Mesothelial cell of epicardium (in vitro differentiated cells): Measurements from ENCODE around the gene ARL17B. TPM values are rescaled to one million over a fixed set of nuclear protein-coding genes. Genes with fewer than 3 reads are reported as not detected.
"Not testable (repeated sequence)": the region's sequence is repeated elsewhere in the genome, so short reads cannot be mapped to it uniquely, and the experiment has no call there.

ENCODE experiments used
- DNase-seq, 2 experiments: peaks; one replicate each; pipeline ENCODE4 v3.0.0; 2021; ENCODE audit warnings: low spot score in 2 of 2; ENCODE audit not compliant: unreplicated experiment in 2 of 2
- H3K27ac Mint-ChIP-seq: 2 replicates; pipeline ENCODE4 v1.8.0; 2021; ENCODE audit warnings: mixed read lengths
- H3K27me3 Mint-ChIP-seq: 2 replicates; pipeline ENCODE4 v1.8.0; 2021; ENCODE audit warnings: low read depth, mixed read lengths
- H3K36me3 Mint-ChIP-seq: 2 replicates; pipeline ENCODE4 v1.8.0; 2021; ENCODE audit warnings: mixed read lengths
- H3K4me1 Mint-ChIP-seq: 2 replicates; pipeline ENCODE4 v1.8.0; 2021; ENCODE audit warnings: mixed read lengths
- H3K4me3 Mint-ChIP-seq: 2 replicates; pipeline ENCODE4 v1.8.0; 2021; ENCODE audit warnings: mild to moderate bottlenecking, moderate library complexity, mixed read lengths
- H3K9me3 Mint-ChIP-seq: 2 replicates; pipeline ENCODE4 v1.8.0; 2021; ENCODE audit warnings: mixed read lengths
- total RNA-seq: library from RNA; stranded (reverse); gene quantifications from 3 replicates; pipeline ENCODE4 v1.2.1, GENCODE V29; 2021

Gene ARL17B
- total RNA-seq, 1 donor from 2014 or later: 18.0 TPM

- DNase-seq, H3K4me3 Mint-ChIP-seq, H3K27ac Mint-ChIP-seq, H3K4me1 Mint-ChIP-seq, H3K9me3 Mint-ChIP-seq, H3K36me3 Mint-ChIP-seq: not testable (repeated sequence)
- H3K27me3 Mint-ChIP-seq: peaks cover 12% of the 10 kb centered on the region
Measured at GRCh38 chr17:46243928-46244327, 117.6 kb downstream of the ARL17B start.

GRCh38 chr17:46243505-46243904 is 118.1 kb downstream of the ARL17B start:
- H3K27ac Mint-ChIP-seq, H3K4me1 Mint-ChIP-seq, H3K36me3 Mint-ChIP-seq, H3K4me3 Mint-ChIP-seq, H3K9me3 Mint-ChIP-seq, DNase-seq: not testable (repeated sequence)
- H3K27me3 Mint-ChIP-seq: peaks cover 12% of the 10 kb centered on the region

- not testable (repeated sequence) for H3K27ac Mint-ChIP-seq, H3K27me3 Mint-ChIP-seq, H3K4me3 Mint-ChIP-seq, H3K36me3 Mint-ChIP-seq, H3K9me3 Mint-ChIP-seq, DNase-seq, H3K4me1 Mint-ChIP-seq
Measured at GRCh38 chr17:46231359-46231758, 130.2 kb downstream of the ARL17B start.

- H3K27ac Mint-ChIP-seq: peak overlapping the region; percentile 83
- H3K36me3 Mint-ChIP-seq: not testable (repeated sequence)
Measured at GRCh38 chr17:46225274-46225794, 136.2 kb downstream of the ARL17B start.

GRCh38 chr17:46224864-46225263 is 136.7 kb downstream of the ARL17B start:
- H3K27ac Mint-ChIP-seq, DNase-seq, H3K9me3 Mint-ChIP-seq, H3K4me1 Mint-ChIP-seq, H3K36me3 Mint-ChIP-seq, H3K27me3 Mint-ChIP-seq: not testable (repeated sequence)
- peak overlapping the region; percentile 82 for H3K4me3 Mint-ChIP-seq

More at GRCh38 chr17:46225274-46225794, 136.2 kb downstream of the ARL17B start:
- not testable (repeated sequence) for H3K4me1 Mint-ChIP-seq, H3K9me3 Mint-ChIP-seq, H3K27me3 Mint-ChIP-seq
- H3K4me3 Mint-ChIP-seq: peak overlapping the region; percentile 82
- peak; percentile 92 to 100 for DNase-seq

Other genes starting within 250 kb of the ARL17B start
- 185 to 189 TPM (median 189 TPM) in 3 replicates for gene KANSL1, start 168.3 kb downstream of the ARL17B start, total RNA-seq
- 5.9 to 7.3 TPM (median 7.3 TPM) in 3 replicates for gene LRRC37A, start 66.6 kb downstream of the ARL17B start, total RNA-seq
- gene LRRC37A2, start 150.7 kb upstream of the ARL17B start, total RNA-seq: 23.8 to 26.8 TPM (median 24.5 TPM) in 3 replicates
- gene ARL17A, start 217.9 kb upstream of the ARL17B start, total RNA-seq: 22.4 to 23.5 TPM (median 23.4 TPM) in 3 replicates
- gene NSF, start 228.9 kb upstream of the ARL17B start, total RNA-seq: 32.5 to 34.8 TPM (median 32.8 TPM) in 3 replicates